ENCODE measurements around the gene CITED2. TPM values are rescaled to one million over a fixed set of nuclear protein-coding genes. Genes with fewer than 3 reads are reported as not detected.
A peak's percentile ranks its signal among the peaks of the same experiment; 100 is the strongest.

Gene CITED2
- total RNA-seq, 1 donor: 223 TPM

DNA sequence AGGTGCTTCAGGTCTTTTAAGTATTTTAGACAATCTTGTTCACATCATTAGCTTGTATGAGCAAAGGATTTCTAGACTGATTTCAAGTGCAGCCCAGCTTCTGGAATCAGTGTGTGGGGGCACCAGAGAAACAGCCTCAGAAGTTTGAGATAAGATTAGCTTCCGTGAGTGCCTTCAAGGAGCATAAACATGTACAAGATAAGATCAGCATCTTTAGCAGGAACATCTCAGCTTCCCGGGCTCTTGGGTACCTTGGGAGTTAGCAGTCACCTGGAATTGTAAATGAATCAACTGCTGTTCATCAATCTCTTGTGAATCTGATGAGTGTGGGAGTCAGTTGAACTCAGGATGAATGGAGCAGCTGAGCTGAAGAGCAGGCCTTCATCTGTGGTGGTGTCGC, 12.0 kb upstream of the CITED2 start:
- no peak for DNase-seq (ENCODE audit: insufficient read length, low spot score, missing footprints)
- TF ChIP-seq, protein P1, sequence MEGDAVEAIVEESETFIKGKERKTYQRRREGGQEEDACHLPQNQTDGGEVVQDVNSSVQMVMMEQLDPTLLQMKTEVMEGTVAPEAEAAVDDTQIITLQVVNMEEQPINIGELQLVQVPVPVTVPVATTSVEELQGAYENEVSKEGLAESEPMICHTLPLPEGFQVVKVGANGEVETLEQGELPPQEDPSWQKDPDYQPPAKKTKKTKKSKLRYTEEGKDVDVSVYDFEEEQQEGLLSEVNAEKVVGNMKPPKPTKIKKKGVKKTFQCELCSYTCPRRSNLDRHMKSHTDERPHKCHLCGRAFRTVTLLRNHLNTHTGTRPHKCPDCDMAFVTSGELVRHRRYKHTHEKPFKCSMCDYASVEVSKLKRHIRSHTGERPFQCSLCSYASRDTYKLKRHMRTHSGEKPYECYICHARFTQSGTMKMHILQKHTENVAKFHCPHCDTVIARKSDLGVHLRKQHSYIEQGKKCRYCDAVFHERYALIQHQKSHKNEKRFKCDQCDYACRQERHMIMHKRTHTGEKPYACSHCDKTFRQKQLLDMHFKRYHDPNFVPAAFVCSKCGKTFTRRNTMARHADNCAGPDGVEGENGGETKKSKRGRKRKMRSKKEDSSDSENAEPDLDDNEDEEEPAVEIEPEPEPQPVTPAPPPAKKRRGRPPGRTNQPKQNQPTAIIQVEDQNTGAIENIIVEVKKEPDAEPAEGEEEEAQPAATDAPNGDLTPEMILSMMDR (IDR thresholded peaks at IDR 0.05; ENCODE audit: extremely low read depth, low read depth, low read length): no peak
- no peaks in the 10 kb centered on the region for H3K36me3 ChIP-seq (ENCODE audit: insufficient read depth, low read length)
- peaks cover 19% of the 10 kb centered on the region for H3K4me1 ChIP-seq (ENCODE audit: insufficient read depth, low read length)
- no peaks in the 10 kb centered on the region for H3K27me3 ChIP-seq (ENCODE audit: insufficient read depth, low read length)
- H3K27ac ChIP-seq (ENCODE audit: low read depth, low read length): no peak overlapping the region
- H3K9me3 ChIP-seq (ENCODE audit: low read depth, low read length): no peaks in the 10 kb centered on the region
- no peak overlapping the region for H3K4me3 ChIP-seq (ENCODE audit: insufficient read depth, low read length)
- H2AFZ ChIP-seq (ENCODE audit: low read length): no peak overlapping the region
- H3K4me2 ChIP-seq (ENCODE audit: insufficient read depth, low read length): no peak overlapping the region
- no peaks in the 10 kb centered on the region for H3K79me2 ChIP-seq (ENCODE audit: insufficient read depth, low read length)
- no peaks in the 10 kb centered on the region for H4K20me1 ChIP-seq (ENCODE audit: insufficient read depth, low read length)

DNA sequence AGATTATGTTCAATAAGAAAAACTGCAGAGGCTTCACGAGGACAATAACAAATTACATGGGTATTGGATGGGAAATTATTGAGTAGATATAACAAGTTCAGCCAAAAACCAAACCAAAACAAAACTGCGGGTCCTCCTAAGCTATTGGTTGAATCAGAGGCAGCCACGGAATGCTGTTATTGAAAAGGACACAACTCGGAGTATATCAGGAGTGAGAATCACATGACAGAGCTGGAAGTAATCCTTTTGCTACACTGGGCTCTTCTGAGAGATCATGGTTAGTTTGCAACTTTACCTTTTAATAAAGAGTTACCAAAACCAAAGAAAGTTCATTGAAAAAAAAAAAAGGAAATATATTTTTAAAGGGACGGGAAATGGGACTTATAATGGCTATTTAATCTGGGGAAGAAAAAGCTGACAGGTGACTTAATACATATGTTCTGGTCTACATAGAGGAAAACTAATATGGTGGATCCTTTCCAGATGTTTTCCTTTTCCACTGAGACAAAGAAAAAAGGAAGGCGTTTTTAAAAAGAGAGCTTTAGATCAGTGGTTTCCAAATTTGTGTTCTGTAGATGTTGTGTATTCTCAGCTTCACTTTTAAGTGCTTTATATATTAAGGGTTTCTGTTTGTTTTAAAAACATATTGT, 6.9 kb upstream of the CITED2 start:
- TF ChIP-seq, protein P1 (IDR thresholded peaks at IDR 0.05; ENCODE audit: extremely low read depth, low read depth, low read length): no peak
- H3K4me3 ChIP-seq (ENCODE audit: insufficient read depth, low read length): no peak overlapping the region
- no peaks in the 10 kb centered on the region for H3K36me3 ChIP-seq (ENCODE audit: insufficient read depth, low read length)
- H3K79me2 ChIP-seq (ENCODE audit: insufficient read depth, low read length): peaks cover 5% of the 10 kb centered on the region
- no peaks in the 10 kb centered on the region for H3K9me3 ChIP-seq (ENCODE audit: low read depth, low read length)
- H3K27me3 ChIP-seq (ENCODE audit: insufficient read depth, low read length): no peaks in the 10 kb centered on the region
- DNase-seq (ENCODE audit: insufficient read length, low spot score, missing footprints): no peak
- no peaks in the 10 kb centered on the region for H4K20me1 ChIP-seq (ENCODE audit: insufficient read depth, low read length)
- peak overlapping the region; percentile 49 for H3K27ac ChIP-seq (ENCODE audit: low read depth, low read length)
- peak overlapping the region; percentile 51 for H3K4me2 ChIP-seq (ENCODE audit: insufficient read depth, low read length)
- peaks cover 43% of the 10 kb centered on the region for H3K4me1 ChIP-seq (ENCODE audit: insufficient read depth, low read length)
- H2AFZ ChIP-seq (ENCODE audit: low read length): peak overlapping the region; percentile 26

DNA sequence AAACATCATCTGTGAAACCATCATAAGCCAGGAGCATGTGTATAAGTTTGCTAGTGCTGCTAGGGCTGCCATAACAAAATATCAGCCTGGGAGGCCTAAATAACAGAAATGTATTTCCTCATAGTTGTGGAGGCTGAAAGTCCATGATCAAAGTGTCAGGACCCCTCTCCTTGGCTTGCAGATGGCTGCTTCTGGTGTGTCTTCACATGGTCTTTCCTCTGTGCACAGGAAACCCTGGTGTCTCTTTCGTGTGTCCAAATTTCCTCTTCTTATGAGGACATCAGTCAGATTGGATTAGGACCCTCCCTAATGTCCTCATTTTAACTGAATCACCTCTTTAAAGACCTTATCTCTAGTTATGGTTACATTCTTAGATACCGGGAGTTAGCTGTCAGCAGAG, 6.2 kb upstream of the CITED2 start:
- DNase-seq (ENCODE audit: insufficient read length, low spot score, missing footprints): no peak
- H3K4me3 ChIP-seq (ENCODE audit: insufficient read depth, low read length): no peak overlapping the region
- H3K36me3 ChIP-seq (ENCODE audit: insufficient read depth, low read length): no peaks in the 10 kb centered on the region
- H2AFZ ChIP-seq (ENCODE audit: low read length): no peak overlapping the region
- H3K9me3 ChIP-seq (ENCODE audit: low read depth, low read length): no peaks in the 10 kb centered on the region
- no peaks in the 10 kb centered on the region for H3K27me3 ChIP-seq (ENCODE audit: insufficient read depth, low read length)
- H3K4me1 ChIP-seq (ENCODE audit: insufficient read depth, low read length): peaks cover 46% of the 10 kb centered on the region
- no peak overlapping the region for H3K4me2 ChIP-seq (ENCODE audit: insufficient read depth, low read length)
- H3K27ac ChIP-seq (ENCODE audit: low read depth, low read length): no peak overlapping the region
- TF ChIP-seq, protein P1 (IDR thresholded peaks at IDR 0.05; ENCODE audit: extremely low read depth, low read depth, low read length): no peak
- H4K20me1 ChIP-seq (ENCODE audit: insufficient read depth, low read length): no peaks in the 10 kb centered on the region
- peaks cover 10% of the 10 kb centered on the region for H3K79me2 ChIP-seq (ENCODE audit: insufficient read depth, low read length)

DNA sequence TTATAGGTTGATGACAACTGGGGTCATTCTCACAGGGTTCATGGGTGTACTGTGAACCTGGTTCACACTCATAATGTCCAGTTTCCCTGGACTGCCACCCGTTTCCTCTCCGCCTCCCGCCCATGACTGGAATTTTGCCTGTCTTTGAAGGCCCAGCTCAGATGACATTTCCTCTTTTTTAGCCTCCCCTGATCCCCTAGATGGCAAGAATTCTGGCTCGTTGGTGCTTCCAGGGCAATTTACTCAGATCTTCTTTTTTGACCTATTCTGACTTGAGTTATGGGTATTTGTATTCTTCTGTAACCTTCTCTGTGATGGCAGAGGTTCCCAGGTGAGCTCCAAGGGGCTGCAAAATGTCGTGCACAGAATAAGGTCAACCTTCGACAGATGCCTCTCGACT, 5.7 kb upstream of the CITED2 start:
- DNase-seq (ENCODE audit: insufficient read length, low spot score, missing footprints): no peak

More for the DNA sequence above, 5.7 kb upstream of the CITED2 start:
- no peaks in the 10 kb centered on the region for H3K9me3 ChIP-seq (ENCODE audit: low read depth, low read length)
- peaks cover 46% of the 10 kb centered on the region for H3K4me1 ChIP-seq (ENCODE audit: insufficient read depth, low read length)
- H3K27me3 ChIP-seq (ENCODE audit: insufficient read depth, low read length): no peaks in the 10 kb centered on the region
- H3K36me3 ChIP-seq (ENCODE audit: insufficient read depth, low read length): no peaks in the 10 kb centered on the region
- no peak overlapping the region for H3K27ac ChIP-seq (ENCODE audit: low read depth, low read length)
- H2AFZ ChIP-seq (ENCODE audit: low read length): no peak overlapping the region
- TF ChIP-seq, protein P1 (IDR thresholded peaks at IDR 0.05; ENCODE audit: extremely low read depth, low read depth, low read length): no peak
- H3K79me2 ChIP-seq (ENCODE audit: insufficient read depth, low read length): peaks cover 10% of the 10 kb centered on the region
- H3K4me2 ChIP-seq (ENCODE audit: insufficient read depth, low read length): no peak overlapping the region
- H3K4me3 ChIP-seq (ENCODE audit: insufficient read depth, low read length): no peak overlapping the region
- H4K20me1 ChIP-seq (ENCODE audit: insufficient read depth, low read length): no peaks in the 10 kb centered on the region

Measured in osteoblast (primary cell).